ENCODE data around the gene ZNF12.

ZNF12 gene

DNA sequence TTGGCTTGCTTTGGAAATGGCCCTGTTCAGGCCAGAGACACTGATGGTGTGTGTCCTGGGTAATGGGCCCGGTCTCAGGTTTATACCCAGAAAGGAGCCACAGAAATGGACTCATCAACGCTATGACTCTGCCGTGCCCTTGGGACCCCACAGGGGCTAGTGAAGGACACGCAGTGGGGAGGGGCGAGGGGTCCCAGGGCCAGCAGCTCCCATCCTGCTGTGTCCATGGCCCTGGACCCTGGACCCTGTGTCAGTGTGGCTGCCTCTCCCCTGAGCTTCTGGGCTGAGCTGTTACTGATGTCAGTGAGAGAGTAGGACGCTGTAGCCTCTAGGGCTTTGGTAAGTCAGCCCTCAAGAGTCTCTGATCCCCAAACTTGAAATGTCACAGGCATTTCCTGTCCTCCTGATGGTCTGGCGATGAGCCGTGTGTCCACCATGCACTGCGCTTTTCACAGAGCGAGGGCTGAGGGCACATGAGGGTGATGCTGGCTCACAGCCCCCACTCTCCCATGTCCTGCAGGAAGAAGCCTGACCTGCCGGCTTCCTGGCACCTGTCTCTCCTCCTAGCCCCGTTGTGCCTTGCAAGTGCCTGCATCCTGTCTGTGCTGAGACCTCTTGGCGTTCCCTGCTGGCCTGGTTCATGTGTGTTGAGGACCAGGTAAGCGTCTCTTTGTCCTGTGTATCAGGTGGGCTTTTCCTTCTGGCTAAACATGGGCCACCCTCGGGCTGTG is 65.3 kb downstream of the ZNF12 start:
- TF ChIP-seq CTCF (IDR thresholded peaks at IDR 0.05; ENCODE audit: borderline replicate concordance, control extremely low read depth, extremely low read depth, insufficient read depth, missing control alignments) = no peak
- in situ Hi-C loops (cut with MboI; ENCODE audit: low sequenced_read_pairs, unreplicated experiment) = no loop called here
- DNase-seq (ENCODE audit: low spot score) = no peak

GRCh38 chr7:6640246-6640721 is 66.5 kb downstream of the ZNF12 start:
- TF ChIP-seq CTCF (IDR thresholded peaks at IDR 0.05; ENCODE audit: borderline replicate concordance, control extremely low read depth, extremely low read depth, insufficient read depth, missing control alignments) = no peak
- no peak for DNase-seq (ENCODE audit: low spot score)

DNA sequence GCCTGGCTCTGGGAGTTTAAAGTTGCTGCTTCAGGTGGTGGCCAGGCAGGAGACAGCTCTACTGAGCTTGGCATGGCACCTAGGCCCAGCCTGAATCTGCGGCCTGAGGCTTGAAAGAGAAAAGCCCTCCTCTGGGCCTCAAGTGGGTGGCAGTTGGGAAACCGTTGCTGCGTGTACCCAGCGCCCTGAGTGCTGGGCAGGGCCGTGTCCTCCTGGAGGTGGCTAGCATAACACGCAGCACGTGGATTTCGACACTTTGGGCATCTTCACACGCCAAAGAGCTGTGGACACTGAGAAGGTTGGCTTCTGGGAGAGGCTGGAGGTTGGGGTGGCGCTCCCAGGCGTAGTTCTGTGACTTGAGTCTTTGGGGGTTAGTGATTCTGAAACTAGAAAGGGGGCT is 67.1 kb downstream of the ZNF12 start:
- no peak for DNase-seq (ENCODE audit: low spot score)

More at GRCh38 chr7:6640246-6640721, 66.5 kb downstream of the ZNF12 start:
- in situ Hi-C loops (cut with MboI; ENCODE audit: low sequenced_read_pairs, unreplicated experiment) = no loop called here

GRCh38 chr7:6639032-6639431 is 67.7 kb downstream of the ZNF12 start:
- no peak for TF ChIP-seq CTCF (IDR thresholded peaks at IDR 0.05; ENCODE audit: borderline replicate concordance, control extremely low read depth, extremely low read depth, insufficient read depth, missing control alignments)
- DNase-seq (ENCODE audit: low spot score) = no peak
- in situ Hi-C loops (cut with MboI; ENCODE audit: low sequenced_read_pairs, unreplicated experiment) = no loop called here

More for the DNA sequence above, 67.1 kb downstream of the ZNF12 start:
- TF ChIP-seq CTCF (IDR thresholded peaks at IDR 0.05; ENCODE audit: borderline replicate concordance, control extremely low read depth, extremely low read depth, insufficient read depth, missing control alignments) = no peak
- in situ Hi-C loops (cut with MboI; ENCODE audit: low sequenced_read_pairs, unreplicated experiment) = no loop called here
